Measurements from ENCODE around the gene COG7. TPM values are rescaled to one million over a fixed set of nuclear protein-coding genes. Genes with fewer than 3 reads are reported as not detected.
"Not testable (repeated sequence)": the region's sequence is repeated elsewhere in the genome, so short reads cannot be mapped to it uniquely, and the experiment has no call there.

The COG7 gene
- total RNA-seq, 3 donors from 2014 or later: 18.5 to 21.8 (median 20.0) TPM

GRCh38 chr16:23485257-23485614, 32.2 kb upstream of the COG7 start:
- ATAC-seq (no peak), DNase-seq (no peak)
- Mint-ChIP-seq H3K9me3 (no peaks in the 10 kb centered on the region), H3K27me3 (ENCODE audit: low read depth) (no peaks in the 10 kb centered on the region), H3K4me3 (no peak overlapping the region), H3K4me1 (ENCODE audit: low read depth) (peaks cover 4% of the 10 kb centered on the region), H3K36me3 (ENCODE audit: insufficient read depth) (peaks cover 34% of the 10 kb centered on the region)

DNA sequence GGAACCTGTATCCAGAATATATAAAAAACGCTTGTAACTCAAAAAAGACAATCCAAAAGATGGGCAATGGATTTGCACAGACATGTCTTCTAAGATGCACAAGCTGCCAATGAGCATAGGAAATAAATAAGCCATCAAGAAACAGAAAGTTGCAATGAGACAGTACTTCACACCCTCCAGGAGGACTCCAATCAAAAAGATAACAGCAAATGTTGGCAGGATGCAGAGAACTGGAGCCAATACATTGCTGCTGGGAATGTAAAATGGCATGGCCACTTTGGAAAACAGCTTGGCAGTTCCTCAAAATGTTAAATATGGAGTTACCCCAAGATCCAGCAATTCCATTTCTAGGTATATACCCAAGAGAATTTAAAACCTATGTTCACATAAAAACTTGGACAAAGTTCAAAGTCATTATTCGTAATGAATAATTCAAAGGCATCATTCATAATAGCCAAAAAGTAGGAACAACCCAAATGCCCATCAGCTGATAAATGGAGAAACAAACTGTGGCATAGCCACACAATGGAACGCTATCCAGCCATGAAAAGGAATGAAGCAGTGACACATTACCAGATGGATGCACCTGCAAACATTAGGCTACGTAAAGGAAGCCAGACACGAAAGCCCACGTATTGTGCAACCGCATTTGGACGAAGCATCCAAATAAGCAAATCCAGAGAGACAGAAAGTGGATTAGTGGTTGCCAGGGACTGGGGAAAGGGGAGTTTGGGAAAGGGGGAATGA, 31.7 kb upstream of the COG7 start:
- Mint-ChIP-seq H3K4me1 (ENCODE audit: low read depth) (peaks cover 4% of the 10 kb centered on the region), H3K36me3 (ENCODE audit: insufficient read depth) (peaks cover 34% of the 10 kb centered on the region), H3K27me3 (ENCODE audit: low read depth) (no peaks in the 10 kb centered on the region), H3K9me3 (no peaks in the 10 kb centered on the region), H3K4me3 (no peak overlapping the region)
- no peak for DNase-seq
- ATAC-seq: no peak

DNA sequence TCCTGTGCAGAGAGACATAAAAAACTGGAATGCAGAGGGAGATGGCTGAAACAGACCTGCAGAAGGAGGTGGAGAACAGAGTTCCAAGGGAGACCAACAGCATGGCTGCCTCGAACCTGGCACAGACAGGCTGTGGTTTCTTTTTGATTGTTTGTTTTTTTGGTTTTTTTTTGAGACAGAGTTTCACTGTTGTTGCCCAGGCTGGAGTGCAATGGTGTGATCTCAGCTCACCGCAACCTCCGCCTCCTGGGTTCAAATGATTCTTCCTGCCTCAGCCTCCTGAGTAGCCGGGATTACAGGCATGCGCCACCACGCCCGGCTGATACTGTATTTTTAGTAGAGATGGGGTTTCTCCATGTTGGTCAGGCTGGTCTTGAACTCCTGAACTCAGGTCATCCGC, 30.5 kb upstream of the COG7 start:
- DNase-seq: not testable (repeated sequence)

GRCh38 chr16:23482778-23483177, 29.8 kb upstream of the COG7 start:
- H3K4me3 Mint-ChIP-seq: peak overlapping the region; percentile 38

More for the DNA sequence above, 30.5 kb upstream of the COG7 start:
- H3K9me3 Mint-ChIP-seq; H3K4me3 Mint-ChIP-seq; H3K27me3 Mint-ChIP-seq (ENCODE audit: low read depth); H3K4me1 Mint-ChIP-seq (ENCODE audit: low read depth): not testable (repeated sequence)
- peak in 1 of 2 donors; percentile 27 for ATAC-seq
- H3K36me3 Mint-ChIP-seq (ENCODE audit: insufficient read depth): peaks cover 39% of the 10 kb centered on the region

DNA sequence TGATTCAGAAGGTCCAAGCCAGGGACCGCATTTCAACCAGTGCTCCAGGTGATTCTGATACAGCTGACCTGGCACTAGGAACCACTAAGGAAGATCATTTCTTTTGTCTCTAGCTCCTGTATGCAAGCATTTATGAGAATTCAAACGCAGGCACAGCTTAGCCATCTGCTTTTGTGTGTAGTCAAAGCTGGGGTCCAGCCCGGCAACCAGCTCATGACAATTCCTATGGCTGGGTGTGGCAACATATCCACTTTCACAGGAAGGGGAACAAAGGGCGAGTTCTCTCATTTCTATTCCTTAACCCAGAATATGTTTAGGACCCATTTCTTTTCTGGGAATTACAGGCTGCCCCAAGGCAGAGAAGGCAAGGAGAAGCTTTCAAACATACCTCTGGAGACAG, 27.3 kb upstream of the COG7 start:
- H3K4me1 Mint-ChIP-seq (ENCODE audit: low read depth): peaks cover 4% of the 10 kb centered on the region
- H3K4me3 Mint-ChIP-seq: no peak overlapping the region
- DNase-seq (no peak), ATAC-seq (no peak)
- H3K27me3 Mint-ChIP-seq (ENCODE audit: low read depth): no peaks in the 10 kb centered on the region
- H3K9me3 Mint-ChIP-seq: no peaks in the 10 kb centered on the region
- H3K36me3 Mint-ChIP-seq (ENCODE audit: insufficient read depth): peaks cover 33% of the 10 kb centered on the region

More at GRCh38 chr16:23482778-23483177, 29.8 kb upstream of the COG7 start:
- Mint-ChIP-seq H3K9me3 (no peaks in the 10 kb centered on the region), H3K36me3 (ENCODE audit: insufficient read depth) (peaks cover 39% of the 10 kb centered on the region), H3K27me3 (ENCODE audit: low read depth) (no peaks in the 10 kb centered on the region), H3K4me1 (ENCODE audit: low read depth) (peaks cover 4% of the 10 kb centered on the region)
- ATAC-seq (peak in 1 of 2 donors; percentile 82), DNase-seq (peak; percentile 30)

GRCh38 chr16:23479138-23479537, 26.1 kb upstream of the COG7 start:
- Mint-ChIP-seq H3K36me3 (ENCODE audit: insufficient read depth) (peaks cover 29% of the 10 kb centered on the region), H3K4me3 (no peak overlapping the region)
- no peak for ATAC-seq

DNA sequence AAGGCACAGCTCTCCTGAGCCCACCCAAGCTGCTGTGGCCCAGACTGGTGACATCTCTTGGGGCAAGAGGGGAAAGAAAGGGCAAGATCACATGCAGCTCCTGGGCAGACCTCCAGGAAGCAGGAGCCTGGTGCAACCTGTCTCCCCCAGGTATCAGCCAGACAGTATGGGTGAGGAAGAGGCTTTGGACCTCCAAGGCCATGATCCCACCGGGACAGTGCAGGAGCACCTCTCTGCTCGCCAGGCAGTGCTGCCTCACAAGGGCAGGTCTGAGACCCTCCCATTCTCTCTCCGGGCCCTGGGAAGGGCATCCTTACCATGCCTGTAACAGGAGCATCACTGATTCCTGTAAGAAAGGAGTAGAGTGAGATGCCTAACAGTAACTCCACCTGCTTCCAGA, 25.6 kb upstream of the COG7 start:
- H3K9me3 Mint-ChIP-seq: no peaks in the 10 kb centered on the region
- ATAC-seq (no peak), DNase-seq (no peak)
- H3K4me1 Mint-ChIP-seq (ENCODE audit: low read depth): peaks cover 4% of the 10 kb centered on the region
- H3K36me3 Mint-ChIP-seq (ENCODE audit: insufficient read depth): peaks cover 32% of the 10 kb centered on the region
- no peaks in the 10 kb centered on the region for H3K27me3 Mint-ChIP-seq (ENCODE audit: low read depth)
- H3K4me3 Mint-ChIP-seq: no peak overlapping the region

More at GRCh38 chr16:23479138-23479537, 26.1 kb upstream of the COG7 start:
- no peaks in the 10 kb centered on the region for H3K9me3 Mint-ChIP-seq
- H3K27me3 Mint-ChIP-seq (ENCODE audit: low read depth): no peaks in the 10 kb centered on the region
- peaks cover 4% of the 10 kb centered on the region for H3K4me1 Mint-ChIP-seq (ENCODE audit: low read depth)
- DNase-seq: no peak

GRCh38 chr16:23476289-23476688, 23.3 kb upstream of the COG7 start:
- ATAC-seq (no peak), DNase-seq (no peak)
- Mint-ChIP-seq H3K9me3 (no peaks in the 10 kb centered on the region), H3K4me1 (ENCODE audit: low read depth) (no peaks in the 10 kb centered on the region), H3K36me3 (ENCODE audit: insufficient read depth) (peaks cover 22% of the 10 kb centered on the region), H3K4me3 (no peak overlapping the region), H3K27me3 (ENCODE audit: low read depth) (no peaks in the 10 kb centered on the region)

GRCh38 chr16:23469814-23470213, 16.8 kb upstream of the COG7 start:
- Mint-ChIP-seq H3K9me3 (no peaks in the 10 kb centered on the region), H3K27me3 (ENCODE audit: low read depth) (no peaks in the 10 kb centered on the region), H3K4me1 (ENCODE audit: low read depth) (no peaks in the 10 kb centered on the region), H3K36me3 (ENCODE audit: insufficient read depth) (peaks cover 39% of the 10 kb centered on the region), H3K4me3 (no peak overlapping the region)
- no peak for ATAC-seq
- no peak for DNase-seq

- Mint-ChIP-seq H3K4me1 (ENCODE audit: low read depth) (no peaks in the 10 kb centered on the region), H3K27me3 (ENCODE audit: low read depth) (no peaks in the 10 kb centered on the region), H3K9me3 (no peaks in the 10 kb centered on the region), H3K4me3 (no peak overlapping the region), H3K36me3 (ENCODE audit: insufficient read depth) (peaks cover 33% of the 10 kb centered on the region)
- no peak for DNase-seq
- ATAC-seq: no peak
Measured at GRCh38 chr16:23466162-23466885, 13.3 kb upstream of the COG7 start.

GRCh38 chr16:23465179-23465578, 12.2 kb upstream of the COG7 start:
- H3K36me3 Mint-ChIP-seq (ENCODE audit: insufficient read depth): peaks cover 29% of the 10 kb centered on the region
- no peak for DNase-seq
- no peaks in the 10 kb centered on the region for H3K9me3 Mint-ChIP-seq
- H3K4me3 Mint-ChIP-seq: no peak overlapping the region
- H3K27me3 Mint-ChIP-seq (ENCODE audit: low read depth): no peaks in the 10 kb centered on the region
- no peaks in the 10 kb centered on the region for H3K4me1 Mint-ChIP-seq (ENCODE audit: low read depth)
- ATAC-seq: no peak

- no peaks in the 10 kb centered on the region for H3K9me3 Mint-ChIP-seq
- H3K27me3 Mint-ChIP-seq (ENCODE audit: low read depth): no peaks in the 10 kb centered on the region
- ATAC-seq (no peak), DNase-seq (no peak)
- peaks cover 20% of the 10 kb centered on the region for H3K36me3 Mint-ChIP-seq (ENCODE audit: insufficient read depth)
- H3K4me3 Mint-ChIP-seq: no peak overlapping the region
- H3K4me1 Mint-ChIP-seq (ENCODE audit: low read depth): no peaks in the 10 kb centered on the region
Measured at GRCh38 chr16:23464196-23464595, 11.2 kb upstream of the COG7 start.

DNA sequence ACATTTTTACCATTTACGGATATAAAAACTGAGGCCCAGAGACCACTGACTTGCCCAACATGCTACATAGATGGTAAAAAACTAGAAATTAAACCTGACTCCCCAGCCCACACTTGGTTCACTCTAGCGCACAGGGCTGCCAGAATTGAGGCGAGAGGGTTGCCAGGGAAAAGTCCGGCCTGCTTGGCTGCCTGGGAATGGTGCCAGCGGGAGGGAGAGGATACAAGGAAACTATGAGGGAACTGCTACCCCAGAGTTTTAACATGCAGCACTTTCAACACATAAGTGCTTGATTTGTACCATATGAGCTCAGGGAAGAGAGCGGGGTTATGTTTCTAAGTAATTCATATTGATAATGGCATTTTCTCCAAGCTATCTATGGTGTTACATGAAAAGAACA, 10.0 kb upstream of the COG7 start:
- H3K36me3 Mint-ChIP-seq (ENCODE audit: insufficient read depth): peaks cover 14% of the 10 kb centered on the region
- not testable (repeated sequence) for DNase-seq; H3K27me3 Mint-ChIP-seq (ENCODE audit: low read depth); H3K4me1 Mint-ChIP-seq (ENCODE audit: low read depth); H3K4me3 Mint-ChIP-seq; ATAC-seq; H3K9me3 Mint-ChIP-seq

DNA sequence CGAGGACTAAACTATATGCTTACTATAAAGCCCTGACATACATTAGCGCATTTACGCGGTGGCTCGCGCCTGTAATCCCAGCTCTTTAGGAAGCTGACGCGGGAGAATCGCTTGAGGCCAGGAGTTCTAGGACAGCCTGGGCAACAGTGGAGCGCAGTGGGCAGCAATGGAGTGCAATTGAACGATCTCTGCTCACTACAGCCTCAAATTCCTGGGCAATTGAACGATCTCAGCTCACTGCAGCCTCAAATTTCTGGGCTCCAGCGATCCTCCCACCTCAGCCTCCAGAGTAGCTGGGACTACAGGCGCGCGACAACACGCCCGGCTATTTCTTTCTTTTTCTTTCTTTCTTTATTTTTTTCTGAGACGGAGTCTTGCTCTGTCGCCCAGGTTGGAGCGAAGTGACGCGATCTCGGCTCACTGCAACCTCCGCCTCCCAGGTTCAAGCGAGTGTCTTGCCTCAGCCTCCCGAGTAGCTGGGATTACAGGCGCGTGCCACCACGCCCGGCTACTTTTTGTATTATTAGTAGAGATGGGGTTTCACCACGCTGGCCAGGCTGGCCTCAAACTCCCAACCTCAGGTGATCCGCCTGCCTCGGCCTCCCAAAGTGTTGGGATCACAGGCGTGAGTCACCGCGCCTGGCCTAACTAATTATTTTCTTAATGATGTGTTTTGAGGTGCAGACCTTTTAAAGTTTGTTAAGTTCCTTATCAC, 506 bp upstream of the COG7 start:
- Mint-ChIP-seq H3K4me1 (ENCODE audit: low read depth) (peaks cover 25% of the 10 kb centered on the region), H3K27me3 (ENCODE audit: low read depth) (no peaks in the 10 kb centered on the region), H3K36me3 (ENCODE audit: insufficient read depth) (peaks cover 4% of the 10 kb centered on the region), H3K4me3 (peak overlapping the region; percentile 93), H3K9me3 (no peaks in the 10 kb centered on the region)
- ATAC-seq: no peak
- no peak for DNase-seq

All from activated T-cell treated with anti-CD3 and anti-CD28 coated beads, Interleukin-2, amount 50 U/mL, for 4 hours (primary cell).